OCI-LY7 (cell line): ENCODE measurements around the gene TMEM218.

Experiments used
- CTCF ChIP-seq: fragments of 200-600 bp; sonication (generic); conservative IDR thresholded peaks from 2 replicates; pipeline ENCODE4 v1.5.1; 2014; ENCODE audit warnings: mild to moderate bottlenecking, antibody characterized with exemption, low read length, moderate library complexity, mixed read lengths
- EZH2phosphoT487 ChIP-seq: fragments of 200-600 bp; sonication (generic); IDR thresholded peaks from 2 replicates; pipeline ENCODE4 v1.6.1; 2018; ENCODE audit warnings: low read depth, borderline replicate concordance, mild to moderate bottlenecking, mixed run types, antibody characterized with exemption, low read length, moderate library complexity, mixed read lengths

DNA sequence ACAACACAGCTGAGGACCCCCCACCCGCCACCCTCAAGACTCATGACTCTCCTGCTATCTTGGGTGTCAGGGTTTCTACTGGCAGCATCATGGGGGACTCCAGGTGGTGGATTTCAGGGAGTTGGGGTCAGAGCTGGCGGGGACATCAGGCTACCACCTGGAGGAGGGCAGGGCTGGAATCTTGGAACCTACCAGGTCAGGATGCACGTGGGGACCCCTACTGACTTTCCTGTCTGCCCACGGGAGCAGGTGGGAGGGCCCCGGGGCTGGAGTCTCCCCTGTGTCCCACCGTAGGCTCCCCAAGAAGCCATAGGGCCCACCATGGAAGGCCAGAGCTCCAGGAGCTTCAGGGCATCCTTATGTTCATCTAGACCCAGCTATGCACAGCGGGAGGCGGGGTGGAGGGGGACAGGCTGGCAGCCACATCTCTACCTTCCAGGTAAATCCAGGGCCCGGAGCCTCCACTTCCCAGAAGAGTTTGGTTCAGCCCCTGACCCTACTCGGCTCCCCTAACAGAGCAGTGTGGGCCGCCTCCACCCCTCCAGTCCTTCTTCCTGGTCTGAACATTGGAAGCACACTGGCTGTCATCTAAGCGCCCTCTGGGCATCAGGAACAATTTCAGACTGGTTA, 38.4 kb downstream of the TMEM218 start:
- TF ChIP-seq CTCF (no peak), EZH2phosphoT487 (no peak)
